Heart left ventricle (tissue), 13 donors: Measurements from ENCODE around the gene PHF2.

Experiments used
- POLR2A ChIP-seq, 2 donors: fragments of 450-650 bp; IDR thresholded peaks; one replicate each; pipeline ENCODE4 v1.6.1; 2017; ENCODE audit warnings: antibody characterized with exemption in 2 of 2, mild to moderate bottlenecking in 2 of 2, moderate library complexity in 2 of 2
- TF ChIP-seq, protein P1 (sequence below), 12 donors: fragments of 200-600 bp; sonication (generic) in 4 of 12; IDR thresholded peaks; one replicate each; pipeline versions ENCODE4 v1.5.0 to v1.8.0; 2018 to 2022; ENCODE audit warnings: antibody characterized with exemption in 12 of 12, mild to moderate bottlenecking in 5 of 12
- donor health status: ischemic (EF 13 %, LVEDD 7.1; RV severe dilation, severe dysfunction).
- donor health status: DM: no; HTN: yes; CAD: no.
- donor health status: DM: no; HTN: no; CAD: no.
- donor health status: ischemic (EF 25% LVEDD 6.9; RV normal size, moderate dysfunction).
- donor health status: ischemic (EF 25% LVEDD 5.7; RV mildly dilated, moderate dysfunction).
- donor health status: ischemic (EF 35%, LVEDD 5.7; RV mildly dilated, moderate dysfunction).
- donor health status: nonischemic (EF 11% LVEDD 7.7; RV severe dilation, severe dysfunction).
- donor health status: DM: yes; HTN: yes; CAD: no.
- donor health status: PGD.
- donor health status: ischemic (EF 29% LVEDD 5.4; RV normal size, mild dysfunction).
- donor health status: nonischemic (EF 23%, LVEDD 6.1; RV moderate dilation, normal function).

DNA sequence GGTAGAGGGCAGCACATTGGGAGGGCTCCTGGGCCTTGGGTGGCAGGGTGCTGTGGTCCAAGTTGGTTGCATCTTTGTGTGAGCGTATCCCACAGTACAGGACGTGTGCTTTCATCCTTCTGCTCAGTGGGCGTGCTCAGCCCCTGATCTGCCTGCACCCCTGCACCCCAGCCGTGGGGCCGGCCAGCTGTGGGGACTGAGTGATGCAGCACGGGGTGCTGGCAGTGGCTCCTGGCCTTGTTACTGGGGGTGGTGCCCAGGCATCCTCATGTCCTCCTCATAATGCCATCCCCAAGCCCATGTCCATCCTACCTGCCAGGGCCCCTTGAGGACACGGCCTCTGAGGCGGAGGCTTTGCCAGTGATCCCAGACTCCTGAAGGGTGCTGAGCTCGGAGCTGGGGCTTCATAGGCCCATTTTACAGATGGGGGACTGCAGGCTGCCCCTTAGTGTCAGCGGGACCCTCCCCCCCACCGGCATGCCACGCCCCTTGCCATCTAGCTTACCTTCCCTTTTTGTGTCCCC is 100.7 kb downstream of the PHF2 start:
- TF ChIP-seq, protein P1, sequence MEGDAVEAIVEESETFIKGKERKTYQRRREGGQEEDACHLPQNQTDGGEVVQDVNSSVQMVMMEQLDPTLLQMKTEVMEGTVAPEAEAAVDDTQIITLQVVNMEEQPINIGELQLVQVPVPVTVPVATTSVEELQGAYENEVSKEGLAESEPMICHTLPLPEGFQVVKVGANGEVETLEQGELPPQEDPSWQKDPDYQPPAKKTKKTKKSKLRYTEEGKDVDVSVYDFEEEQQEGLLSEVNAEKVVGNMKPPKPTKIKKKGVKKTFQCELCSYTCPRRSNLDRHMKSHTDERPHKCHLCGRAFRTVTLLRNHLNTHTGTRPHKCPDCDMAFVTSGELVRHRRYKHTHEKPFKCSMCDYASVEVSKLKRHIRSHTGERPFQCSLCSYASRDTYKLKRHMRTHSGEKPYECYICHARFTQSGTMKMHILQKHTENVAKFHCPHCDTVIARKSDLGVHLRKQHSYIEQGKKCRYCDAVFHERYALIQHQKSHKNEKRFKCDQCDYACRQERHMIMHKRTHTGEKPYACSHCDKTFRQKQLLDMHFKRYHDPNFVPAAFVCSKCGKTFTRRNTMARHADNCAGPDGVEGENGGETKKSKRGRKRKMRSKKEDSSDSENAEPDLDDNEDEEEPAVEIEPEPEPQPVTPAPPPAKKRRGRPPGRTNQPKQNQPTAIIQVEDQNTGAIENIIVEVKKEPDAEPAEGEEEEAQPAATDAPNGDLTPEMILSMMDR (IDR thresholded peaks at IDR 0.05) = no peak
- TF ChIP-seq POLR2A (IDR thresholded peaks at IDR 0.05) = no peak
